Stimulated activated CD4-positive, alpha-beta T cell treated with anti-CD3 and anti-CD28 coated beads, Interleukin-4, amount 100 ng/mL, for 4 hours (primary cell): ENCODE data around the gene OR8G5.

Experiments used
- DNase-seq, 2 experiments: peaks; one replicate each; pipeline ENCODE4 v3.0.0-alpha.2; 2020

The OR8G5 gene

DNA sequence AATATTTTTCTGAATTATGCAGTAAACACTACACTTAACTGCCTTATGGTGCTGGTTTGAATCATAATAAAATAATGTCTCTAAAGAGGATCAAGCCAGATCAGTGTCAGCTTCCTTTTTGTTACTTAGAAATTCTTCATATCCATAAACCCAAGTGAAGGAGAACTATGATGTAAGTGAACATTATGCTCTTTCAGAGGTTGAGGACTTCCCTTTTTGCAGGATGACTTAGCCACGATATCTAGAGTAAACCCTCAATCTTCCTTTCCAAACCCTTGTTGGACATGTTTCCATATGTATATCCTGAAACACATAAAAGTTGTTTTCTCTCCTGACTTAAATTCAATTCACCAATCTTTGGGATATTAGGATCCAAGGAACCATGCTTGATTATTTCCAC, 38.5 kb downstream of the OR8G5 start:
- DNase-seq, result no peak

DNA sequence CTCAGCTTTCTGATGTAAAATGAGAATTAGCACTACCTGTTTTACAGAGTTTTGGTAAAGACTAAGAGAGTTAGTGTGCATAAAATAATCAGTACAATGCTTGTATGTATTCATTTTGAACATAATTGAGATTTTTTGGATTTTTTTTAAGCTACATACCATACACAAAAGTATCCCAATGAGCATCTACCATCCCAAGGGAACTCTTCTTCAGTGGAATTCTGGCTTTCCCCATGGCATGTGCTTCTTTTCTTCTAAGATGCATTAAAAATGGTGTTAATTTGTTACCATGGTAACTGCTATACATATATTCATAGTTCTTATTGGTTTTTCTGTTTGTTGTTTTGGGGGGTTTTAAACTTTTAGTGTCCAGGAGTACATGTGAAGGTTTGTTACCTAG, 39.8 kb downstream of the OR8G5 start:
- no peak for DNase-seq

- no peak for DNase-seq
Measured at GRCh38 chr11:124297921-124298320, 41.7 kb downstream of the OR8G5 start.

DNA sequence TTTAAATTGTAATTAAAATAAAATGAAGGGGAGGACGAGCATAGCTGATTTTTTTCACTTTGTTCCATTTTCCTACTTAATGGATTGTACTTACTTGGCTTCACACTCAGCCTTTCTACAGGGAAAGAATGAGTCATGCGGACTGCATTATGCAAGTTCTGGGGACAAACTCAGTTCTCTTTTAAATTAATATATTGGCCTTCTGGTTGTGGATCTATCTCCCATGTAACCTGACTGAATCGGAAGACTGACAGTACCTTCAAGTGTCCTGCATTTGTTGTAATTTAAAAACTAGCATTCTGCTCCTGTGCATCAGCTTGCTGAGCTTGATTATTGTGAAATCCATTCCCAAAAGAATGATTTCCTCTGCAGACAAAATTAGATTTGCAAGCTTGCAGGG, 45.4 kb downstream of the OR8G5 start:
- DNase-seq, result no peak

GRCh38 chr11:124302347-124303125, 46.4 kb downstream of the OR8G5 start:
- DNase-seq, result no peak

DNA sequence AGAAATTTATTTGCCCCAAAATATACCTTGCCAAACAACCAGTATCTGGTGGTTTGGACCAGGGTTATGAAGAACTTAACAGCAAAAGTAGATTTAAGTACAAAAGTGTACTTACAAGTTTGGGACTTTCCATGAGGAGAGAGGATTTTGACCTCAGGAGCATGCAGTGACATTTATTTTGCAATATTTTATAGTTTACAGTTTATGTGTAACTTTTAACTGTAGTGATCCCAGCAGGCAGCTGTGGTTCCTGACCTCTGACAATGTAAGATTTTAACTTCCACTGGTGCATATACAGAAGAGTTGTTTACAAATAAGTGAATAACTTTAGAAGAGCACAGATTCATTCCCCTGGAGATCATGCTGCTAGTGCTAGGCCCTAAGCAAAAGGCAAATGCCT, 50.9 kb downstream of the OR8G5 start:
- DNase-seq, result no peak

DNA sequence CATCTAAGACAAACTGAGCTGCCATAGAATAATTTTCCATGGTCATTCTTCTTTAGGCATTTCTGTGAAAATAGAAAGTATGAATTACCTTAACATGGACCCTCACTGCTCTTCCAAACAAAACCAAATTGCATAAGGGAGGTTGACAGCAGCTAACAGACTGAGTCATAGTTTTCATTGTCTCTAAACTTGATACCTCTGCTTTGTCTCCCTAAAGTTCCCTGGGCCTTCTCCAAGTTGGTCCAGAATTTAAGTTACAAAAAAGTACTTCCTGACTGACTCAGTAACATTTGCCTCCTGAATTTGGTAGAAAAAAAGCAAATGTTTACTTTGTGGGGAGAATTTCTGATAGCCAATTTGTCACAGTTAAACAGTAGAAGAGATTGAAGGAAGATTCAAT, 54.5 kb downstream of the OR8G5 start:
- no peak for DNase-seq

DNA sequence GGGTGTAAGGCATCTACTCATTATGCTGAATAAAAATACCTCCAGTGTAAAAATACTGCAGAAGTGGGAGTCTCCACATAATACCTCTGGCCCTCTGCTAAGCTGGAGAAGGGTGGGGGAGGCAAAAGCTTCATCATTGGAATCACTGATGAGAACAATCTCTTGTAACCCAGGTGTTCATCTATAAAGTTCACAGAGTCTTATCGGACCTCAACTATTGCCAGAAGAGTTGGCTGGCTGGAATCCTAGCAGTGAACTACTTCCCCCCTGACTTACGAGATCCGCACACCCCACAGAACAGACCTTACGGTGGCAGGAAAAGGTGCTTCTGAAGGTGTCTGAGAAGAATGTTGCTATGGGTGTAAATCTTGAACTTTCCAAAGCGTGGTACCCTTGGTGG, 55.1 kb downstream of the OR8G5 start:
- no peak for DNase-seq

DNA sequence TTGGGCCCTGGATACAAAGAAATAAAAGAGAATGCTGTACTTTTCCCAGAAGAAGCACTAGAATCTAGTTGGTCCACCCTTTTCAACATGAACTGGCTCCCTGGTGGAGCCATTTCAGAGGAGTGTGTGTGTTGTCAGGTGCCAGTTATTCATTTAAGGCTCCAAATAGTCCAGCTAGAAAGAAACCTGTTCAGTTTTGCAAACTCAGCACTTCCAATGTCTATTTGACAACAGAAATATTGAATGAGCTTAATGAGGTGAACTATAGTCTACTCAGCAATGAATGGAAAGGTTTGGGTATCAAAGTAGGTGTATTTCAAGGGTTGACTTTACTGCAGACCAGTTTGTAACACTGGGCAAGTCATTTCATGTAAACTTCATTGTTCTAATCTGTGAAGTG, 55.5 kb downstream of the OR8G5 start:
- DNase-seq, result no peak

- no peak for DNase-seq
Measured at GRCh38 chr11:124313131-124313530, 57.0 kb downstream of the OR8G5 start.

GRCh38 chr11:124313849-124314248, 57.7 kb downstream of the OR8G5 start, which contains the start of gene OR8D1:
Gene OR8D1 (minus strand): TSS chr11:124313949. CDS start chr11:124310766, 3,183 bp downstream.
- no peak for DNase-seq

GRCh38 chr11:124315052-124315451, 58.9 kb downstream of the OR8G5 start:
- no peak for DNase-seq
